Activated effector memory CD4-positive, alpha-beta T cell treated with anti-CD3 and anti-CD28 coated beads, Interleukin-2, amount 50 U/mL, for 16 hours (primary cell): ENCODE data around the gene SERPING1.

Experiments
- DNase-seq: peaks from one replicate; pipeline ENCODE4 v3.0.0-alpha.2; 2020

SERPING1 gene

GRCh38 chr11:57598831-57599155, 1.3 kb downstream of the SERPING1 start:
- DNase-seq, result no peak

DNA sequence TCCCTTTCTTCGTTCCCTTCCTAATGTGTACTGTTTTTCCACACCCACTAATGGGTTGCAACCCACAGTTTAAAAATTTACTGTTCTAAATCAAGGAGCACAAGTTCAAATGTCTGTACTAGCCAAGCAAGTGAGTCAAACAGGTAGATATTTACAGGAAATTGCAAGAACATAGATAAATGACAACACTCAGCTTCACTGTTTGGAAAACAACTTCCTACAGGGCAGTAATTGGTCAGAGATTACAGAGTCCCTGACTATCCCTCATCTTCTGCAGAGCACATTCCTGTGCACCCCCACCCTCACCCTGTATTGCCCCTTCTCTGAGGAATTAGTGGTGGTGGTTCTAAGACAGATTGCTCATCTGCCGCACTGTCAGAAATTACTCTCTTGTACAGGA, 1.9 kb downstream of the SERPING1 start:
- no peak for DNase-seq

DNA sequence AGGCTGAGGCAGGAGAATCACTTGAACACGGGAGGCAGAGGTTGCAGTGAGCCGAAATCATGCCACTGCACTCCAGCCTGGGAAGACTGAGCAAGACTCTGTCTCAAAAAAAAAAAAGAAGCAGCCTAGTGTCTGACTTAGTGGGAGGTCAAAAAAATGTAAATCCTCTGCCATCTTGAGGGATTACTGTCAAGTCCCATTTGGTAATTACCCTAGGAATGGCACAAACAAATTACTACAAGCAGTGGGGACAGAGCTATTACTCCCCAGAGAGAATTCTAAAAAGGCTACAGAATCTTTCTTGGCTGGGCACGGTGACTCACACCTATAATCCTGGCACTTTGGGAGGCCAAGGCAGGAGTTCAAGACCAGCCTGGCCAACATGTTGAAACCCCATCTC, 3.8 kb downstream of the SERPING1 start:
- DNase-seq, result no peak

- DNase-seq, result no peak
Observed at GRCh38 chr11:57604296-57605027, 7.0 kb downstream of the SERPING1 start.

DNA sequence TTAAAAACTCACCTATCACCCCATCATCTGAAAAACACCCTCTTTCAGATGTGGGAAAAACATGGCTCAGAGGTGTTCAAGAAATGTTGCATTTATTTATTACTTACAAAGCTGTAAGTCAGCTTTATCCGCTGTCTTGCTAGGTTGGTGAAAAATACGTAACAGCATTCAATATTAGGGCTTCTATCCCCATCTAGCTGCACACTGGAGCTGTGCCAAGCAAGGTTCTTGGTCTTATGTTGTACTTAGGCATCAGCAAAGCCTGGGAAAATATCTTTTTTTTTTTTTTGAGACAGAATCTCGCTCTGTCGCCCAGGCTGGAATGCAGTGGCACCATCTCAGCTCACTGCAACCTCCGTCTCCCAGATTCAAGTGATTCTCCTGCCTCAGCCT, 7.5 kb downstream of the SERPING1 start:
- DNase-seq, result no peak

DNA sequence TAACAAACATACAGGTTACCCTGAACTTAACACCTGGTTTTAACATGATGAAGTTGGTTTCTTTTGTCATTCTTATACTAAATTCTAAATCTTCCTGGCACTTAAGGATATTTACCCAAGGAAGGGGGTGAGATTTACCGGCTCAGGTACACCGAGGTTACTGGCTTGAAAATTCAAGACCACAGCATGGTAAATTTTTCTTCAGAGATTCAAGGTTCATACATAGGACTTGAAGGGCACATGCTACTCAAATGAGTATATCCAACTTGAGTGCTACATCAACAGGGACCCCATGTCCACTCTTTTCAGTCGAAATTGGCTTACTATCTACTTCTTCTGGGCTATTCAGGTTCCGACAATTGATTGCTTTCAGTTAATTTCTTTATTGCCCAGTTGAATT, 12.7 kb downstream of the SERPING1 start:
- DNase-seq, result no peak

GRCh38 chr11:57614234-57614772, 16.8 kb downstream of the SERPING1 start:
- DNase-seq, result no peak

GRCh38 chr11:57615308-57615707, 17.8 kb downstream of the SERPING1 start:
- DNase-seq, result no peak

- no peak for DNase-seq
Observed at GRCh38 chr11:57616595-57616994, 19.1 kb downstream of the SERPING1 start.

DNA sequence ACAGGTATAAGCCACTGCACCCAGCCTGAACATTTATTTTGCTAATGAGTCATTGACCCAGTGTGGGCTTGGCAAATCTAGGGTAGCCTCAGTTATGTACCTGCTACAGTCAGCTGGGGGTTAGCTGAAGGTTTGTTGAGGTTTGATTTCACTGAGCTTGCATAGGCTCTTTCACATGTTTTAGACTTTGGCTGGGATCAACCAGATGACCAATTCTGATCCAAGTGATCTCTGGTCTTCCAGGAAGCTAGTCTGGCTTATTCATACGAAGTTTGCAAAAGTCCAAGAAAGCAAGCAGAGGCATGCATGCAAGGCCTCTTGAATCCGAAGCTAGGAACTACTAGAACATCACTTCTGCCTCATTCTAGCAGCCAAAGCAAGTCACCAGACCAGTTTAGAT, 21.0 kb downstream of the SERPING1 start:
- no peak for DNase-seq

- no peak for DNase-seq
Observed at GRCh38 chr11:57619331-57619730, 21.8 kb downstream of the SERPING1 start.

GRCh38 chr11:57620467-57620866, 23.0 kb downstream of the SERPING1 start:
- no peak for DNase-seq

- DNase-seq, result no peak
Observed at GRCh38 chr11:57622263-57622662, 24.8 kb downstream of the SERPING1 start.

- DNase-seq, result no peak
Observed at GRCh38 chr11:57624864-57625263, 27.4 kb downstream of the SERPING1 start.

- DNase-seq, result no peak
Observed at GRCh38 chr11:57626895-57627294, 29.4 kb downstream of the SERPING1 start.

GRCh38 chr11:57630171-57630570, 32.7 kb downstream of the SERPING1 start:
- no peak for DNase-seq

DNA sequence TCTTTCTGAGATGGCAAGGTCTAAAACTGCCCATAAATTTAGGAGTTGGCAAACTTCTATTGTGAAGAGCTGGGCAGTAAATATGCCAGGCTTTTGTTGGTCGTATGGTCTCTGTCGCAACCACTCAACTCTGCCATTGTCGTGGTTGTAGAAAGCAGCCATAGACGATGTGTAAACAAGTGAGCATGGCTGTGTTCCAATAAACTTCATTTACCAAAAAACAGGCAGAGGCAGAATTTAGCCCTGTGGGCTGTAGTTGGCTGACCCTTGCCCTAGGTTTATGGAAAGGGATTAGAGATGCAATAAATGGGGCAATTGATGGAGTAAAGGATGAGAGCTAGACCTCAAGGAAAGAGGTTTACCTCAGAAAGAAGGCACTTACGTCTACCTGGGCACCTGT, 34.6 kb downstream of the SERPING1 start:
- no peak for DNase-seq

DNA sequence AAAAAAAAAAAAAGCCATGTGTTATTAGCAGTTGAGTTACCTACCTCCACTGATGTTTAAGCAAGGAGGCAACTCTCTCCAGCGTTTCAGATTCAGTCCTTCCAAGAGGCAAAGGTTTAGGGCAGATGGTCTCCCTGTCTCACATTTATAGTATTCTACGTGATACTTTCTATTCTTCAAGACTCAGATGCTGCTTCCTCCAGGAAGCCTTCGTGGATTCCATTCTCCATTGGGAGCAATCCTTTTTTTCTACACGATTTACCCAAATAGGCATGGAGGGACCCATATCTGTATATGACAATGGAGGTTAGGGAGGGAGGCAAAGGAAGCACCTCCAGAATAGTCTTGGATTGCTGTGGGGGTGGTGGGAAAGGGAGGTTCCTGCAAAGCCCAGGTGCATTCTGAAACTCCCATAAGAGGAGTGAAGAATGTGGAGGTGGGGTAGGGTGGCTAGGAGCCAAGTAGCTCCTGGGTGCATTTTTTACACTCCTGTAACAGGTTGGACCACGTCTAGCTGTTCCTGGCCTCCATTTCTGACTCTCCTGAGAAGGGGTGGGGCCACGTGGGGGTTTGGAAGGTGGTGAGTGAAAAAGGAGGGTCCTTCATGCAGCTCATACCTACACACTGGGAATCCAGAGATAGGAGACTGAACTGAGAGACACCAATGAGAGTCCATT, 36.0 kb downstream of the SERPING1 start:
- no peak for DNase-seq

DNA sequence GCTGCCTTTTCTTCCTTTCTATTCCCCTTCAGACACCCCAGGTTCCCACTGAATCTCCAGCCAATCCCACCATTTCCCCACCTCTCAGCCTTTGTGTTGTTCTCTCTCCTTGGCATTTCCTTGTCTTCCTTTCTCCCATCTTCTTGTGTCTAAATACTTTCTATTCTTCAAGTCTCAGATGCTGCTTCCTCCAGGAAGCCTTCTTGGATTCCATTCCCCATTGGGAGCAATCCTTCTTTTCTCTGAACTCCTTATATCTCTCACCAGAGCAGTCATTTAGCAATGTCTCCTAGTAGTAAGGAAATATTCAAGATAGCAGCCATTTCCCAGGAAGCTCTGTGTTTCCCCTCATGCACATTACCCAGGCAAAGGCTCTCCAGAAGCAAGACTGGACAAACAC, 36.8 kb downstream of the SERPING1 start:
- no peak for DNase-seq

GRCh38 chr11:57635246-57635645, 37.8 kb downstream of the SERPING1 start:
- DNase-seq, result no peak

DNA sequence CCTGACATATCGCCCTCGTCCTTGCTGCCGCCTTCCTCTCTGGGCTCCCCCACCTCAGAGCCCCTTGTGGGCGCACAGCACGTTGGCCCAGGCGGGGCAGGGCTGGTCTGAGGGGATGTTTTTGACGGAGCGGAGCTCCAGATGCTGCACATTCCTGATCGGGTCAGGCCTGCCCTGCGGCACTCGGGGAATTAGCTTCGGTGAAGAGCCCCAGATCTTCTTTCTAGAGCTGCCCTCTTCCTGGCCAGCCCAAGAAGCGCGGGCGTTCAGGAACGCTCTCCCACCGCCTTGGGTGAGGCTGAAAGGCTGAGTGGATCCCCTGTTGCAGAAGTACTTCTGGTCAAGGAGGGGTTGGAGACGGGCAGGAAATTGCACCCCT, 40.1 kb downstream of the SERPING1 start:
- DNase-seq, result no peak

GRCh38 chr11:57638005-57638781, 40.7 kb downstream of the SERPING1 start:
- DNase-seq, result no peak

DNA sequence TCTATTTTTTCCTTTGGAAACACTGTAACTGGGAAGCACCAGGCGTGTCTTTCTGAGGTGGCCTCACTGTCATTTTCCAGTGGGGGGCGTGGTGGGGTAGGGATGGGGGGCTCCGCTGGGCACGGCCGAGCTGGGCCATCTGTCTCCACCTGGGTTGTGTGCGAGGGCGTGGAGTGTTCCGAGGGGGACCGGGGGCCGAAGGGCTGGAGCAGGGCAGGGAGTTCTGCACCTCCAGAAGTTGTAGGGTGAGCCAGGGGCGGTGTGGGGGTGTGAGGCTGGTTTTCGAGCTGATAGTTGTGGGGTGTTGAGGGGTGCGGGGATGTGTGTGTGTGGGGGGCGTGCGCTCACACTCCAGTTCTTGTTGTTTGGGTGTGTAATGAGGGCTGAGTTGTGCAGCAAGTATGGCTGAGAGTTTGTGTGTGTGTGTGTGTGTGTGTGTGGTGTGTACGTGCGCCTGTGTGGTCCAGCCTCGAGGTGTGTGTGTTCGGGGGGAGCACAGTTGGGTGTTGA, 41.4 kb downstream of the SERPING1 start:
- DNase-seq, result no peak
